SK-N-SH treated with all-trans-retinoic acid at 6 μM for 48 hours (cell line): ENCODE results near the gene COL4A2.

Experiments
- ATAC-seq: fragments of 200-7000 bp; cut with Tn5 transposase; 3 replicates; pipeline ENCODE4 v1.9.1; 2020; ENCODE audit warnings: mild to moderate bottlenecking, moderate library complexity
- ARNTL ChIP-seq: fragments of 450-650 bp; formaldehyde crosslinking; IDR thresholded peaks from 2 replicates; pipeline ENCODE4 v1.5.0; 2020; ENCODE audit warnings: low read depth, mild to moderate bottlenecking, moderate library complexity, borderline replicate concordance
- BACH2 ChIP-seq: fragments of 250-450 bp; sonication (Bioruptor Pico); IDR thresholded peaks from 2 replicates; pipeline ENCODE4 v1.9.0; 2021; ENCODE audit warnings: mild to moderate bottlenecking, borderline replicate concordance
- CSDC2 ChIP-seq: fragments of 250-450 bp; sonication (Bioruptor Pico); IDR thresholded peaks from 2 replicates; pipeline ENCODE4 v1.5.0; 2020; ENCODE audit warnings: mild to moderate bottlenecking, moderate library complexity
- GLIS3 ChIP-seq: fragments of 250-450 bp; sonication (Bioruptor Pico); IDR thresholded peaks from 2 replicates; pipeline ENCODE4 v1.5.0; 2020; ENCODE audit warnings: mild to moderate bottlenecking, moderate library complexity
- ISL1 ChIP-seq: fragments of 250-450 bp; sonication (Bioruptor Pico); IDR thresholded peaks from 2 replicates; pipeline ENCODE4 v2.1.2; 2022; ENCODE audit warnings: mild to moderate bottlenecking, moderate library complexity
- OSR1 ChIP-seq: fragments of 250-450 bp; sonication (Bioruptor Pico); IDR thresholded peaks from 2 replicates; pipeline ENCODE4 v1.8.0; 2022; ENCODE audit warnings: moderate library complexity, mild to moderate bottlenecking, inconsistent platforms
- POU6F1 ChIP-seq: fragments of 250-450 bp; sonication (Bioruptor Pico); IDR thresholded peaks from 2 replicates; pipeline ENCODE4 v1.8.0; 2021; ENCODE audit warnings: low read depth, mild to moderate bottlenecking, moderate library complexity, borderline replicate concordance
- PPARA ChIP-seq: fragments of 250-450 bp; sonication (Bioruptor Pico); IDR thresholded peaks from 2 replicates; pipeline ENCODE4 v1.5.0; 2020; ENCODE audit warnings: mild to moderate bottlenecking, borderline replicate concordance
- TOX ChIP-seq: fragments of 250-450 bp; sonication (Bioruptor Pico); IDR thresholded peaks from 2 replicates; pipeline ENCODE4 v1.8.0; 2021; ENCODE audit warnings: mild to moderate bottlenecking, moderate library complexity, borderline replicate concordance
- ZFP3 ChIP-seq: fragments of 250-450 bp; sonication (Bioruptor Pico); IDR thresholded peaks from 2 replicates; pipeline ENCODE4 v1.5.0; 2020; ENCODE audit warnings: mild to moderate bottlenecking, moderate library complexity
- ZNF565 ChIP-seq: fragments of 450-650 bp; formaldehyde crosslinking; conservative IDR thresholded peaks from 2 replicates; pipeline ENCODE4 v1.5.0; 2020; ENCODE audit warnings: low read depth, mild to moderate bottlenecking, moderate library complexity
- ZNF70 ChIP-seq: fragments of 450-650 bp; formaldehyde crosslinking; IDR thresholded peaks from 2 replicates; pipeline ENCODE4 v1.5.0; 2020; ENCODE audit warnings: mild to moderate bottlenecking, moderate library complexity
- ZNF8 ChIP-seq: fragments of 450-650 bp; formaldehyde crosslinking; IDR thresholded peaks from 2 replicates; pipeline ENCODE4 v1.5.0; 2020; ENCODE audit warnings: mild to moderate bottlenecking, moderate library complexity
- TF ChIP-seq, protein P1 (sequence below): fragments of 250-450 bp; sonication (Bioruptor Pico); IDR thresholded peaks from 2 replicates; pipeline ENCODE4 v1.5.1; 2021; ENCODE audit warnings: mild to moderate bottlenecking, moderate library complexity
- TF ChIP-seq, protein P2 (sequence below): fragments of 250-450 bp; sonication (Bioruptor Pico); IDR thresholded peaks from 2 replicates; pipeline ENCODE4 v1.5.1; 2020; ENCODE audit warnings: low read depth, mild to moderate bottlenecking, moderate library complexity
- TF ChIP-seq, protein P3 (sequence below): fragments of 250-450 bp; sonication (Bioruptor Pico); IDR thresholded peaks from 2 replicates; pipeline ENCODE4 v1.8.0; 2020; ENCODE audit warnings: mild to moderate bottlenecking, moderate library complexity, borderline replicate concordance

The COL4A2 gene

GRCh38 chr13:110347088-110347487, 40.0 kb downstream of the COL4A2 start (continued):
- TF ChIP-seq, protein P1, sequence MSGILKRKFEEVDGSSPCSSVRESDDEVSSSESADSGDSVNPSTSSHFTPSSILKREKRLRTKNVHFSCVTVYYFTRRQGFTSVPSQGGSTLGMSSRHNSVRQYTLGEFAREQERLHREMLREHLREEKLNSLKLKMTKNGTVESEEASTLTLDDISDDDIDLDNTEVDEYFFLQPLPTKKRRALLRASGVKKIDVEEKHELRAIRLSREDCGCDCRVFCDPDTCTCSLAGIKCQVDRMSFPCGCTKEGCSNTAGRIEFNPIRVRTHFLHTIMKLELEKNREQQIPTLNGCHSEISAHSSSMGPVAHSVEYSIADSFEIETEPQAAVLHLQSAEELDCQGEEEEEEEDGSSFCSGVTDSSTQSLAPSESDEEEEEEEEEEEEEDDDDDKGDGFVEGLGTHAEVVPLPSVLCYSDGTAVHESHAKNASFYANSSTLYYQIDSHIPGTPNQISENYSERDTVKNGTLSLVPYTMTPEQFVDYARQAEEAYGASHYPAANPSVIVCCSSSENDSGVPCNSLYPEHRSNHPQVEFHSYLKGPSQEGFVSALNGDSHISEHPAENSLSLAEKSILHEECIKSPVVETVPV (CRISPR knock-in tag), result no peak
- no peak for TF ChIP-seq ZNF70 (CRISPR knock-in tag)
- TF ChIP-seq, protein P2, sequence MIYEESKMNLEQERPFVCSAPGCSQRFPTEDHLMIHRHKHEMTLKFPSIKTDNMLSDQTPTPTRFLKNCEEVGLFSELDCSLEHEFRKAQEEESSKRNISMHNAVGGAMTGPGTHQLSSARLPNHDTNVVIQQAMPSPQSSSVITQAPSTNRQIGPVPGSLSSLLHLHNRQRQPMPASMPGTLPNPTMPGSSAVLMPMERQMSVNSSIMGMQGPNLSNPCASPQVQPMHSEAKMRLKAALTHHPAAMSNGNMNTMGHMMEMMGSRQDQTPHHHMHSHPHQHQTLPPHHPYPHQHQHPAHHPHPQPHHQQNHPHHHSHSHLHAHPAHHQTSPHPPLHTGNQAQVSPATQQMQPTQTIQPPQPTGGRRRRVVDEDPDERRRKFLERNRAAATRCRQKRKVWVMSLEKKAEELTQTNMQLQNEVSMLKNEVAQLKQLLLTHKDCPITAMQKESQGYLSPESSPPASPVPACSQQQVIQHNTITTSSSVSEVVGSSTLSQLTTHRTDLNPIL (CRISPR knock-in tag), result no peak
- TF ChIP-seq BACH2 (CRISPR knock-in tag), result no peak

DNA sequence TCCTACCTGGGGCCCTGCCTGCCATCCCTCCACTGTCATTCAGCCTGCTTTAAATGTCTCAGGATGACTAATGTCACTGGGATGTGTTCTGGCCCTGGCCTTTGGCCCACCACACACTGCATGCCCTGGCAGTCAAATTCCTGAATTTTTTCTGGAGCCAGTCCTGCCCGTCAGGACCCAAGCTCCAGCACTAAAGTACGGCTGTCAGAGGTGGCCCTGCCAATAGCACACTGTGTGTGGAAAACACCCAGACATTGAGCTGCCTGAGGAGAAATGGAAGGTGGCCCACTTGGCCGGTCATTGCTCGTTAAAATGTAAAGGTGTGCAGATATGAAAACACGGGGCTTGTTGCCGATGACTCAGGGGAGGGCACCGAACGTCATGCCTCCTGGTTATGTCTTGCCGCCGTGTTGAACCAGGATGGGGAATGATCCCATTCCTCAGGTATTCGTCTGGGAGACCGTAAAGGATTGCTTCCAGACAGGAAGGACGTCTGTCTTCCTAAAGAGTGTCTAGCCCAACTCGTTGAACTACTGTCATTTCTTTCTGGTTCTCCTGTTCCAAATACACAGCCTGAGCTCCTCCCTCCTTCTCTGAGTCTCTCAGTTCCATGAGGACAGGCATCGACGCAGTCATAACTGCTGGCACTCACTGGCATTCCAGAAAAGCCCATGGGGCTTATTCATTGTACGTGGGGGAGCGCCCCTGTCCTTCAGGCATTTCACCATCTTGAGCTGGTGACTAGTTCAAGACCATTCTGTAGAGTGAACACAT, 40.6 kb downstream of the COL4A2 start:
- TF ChIP-seq ZNF70 (CRISPR knock-in tag) (no peak), GLIS3 (no peak), ZNF565 (CRISPR knock-in tag) (no peak), PPARA (CRISPR knock-in tag) (no peak), CSDC2 (no peak), ARNTL (CRISPR knock-in tag) (no peak), ZFP3 (no peak), ZNF8 (CRISPR knock-in tag) (no peak)
- TF ChIP-seq, protein P2 (CRISPR knock-in tag), result no peak
- TF ChIP-seq, protein P1 (CRISPR knock-in tag), result no peak
- ATAC-seq, result peak; percentile 87

GRCh38 chr13:110348309-110349105, 41.4 kb downstream of the COL4A2 start:
- no peak for TF ChIP-seq PPARA (CRISPR knock-in tag)
- TF ChIP-seq BACH2 (CRISPR knock-in tag), result no peak
- TF ChIP-seq GLIS3, result no peak
- TF ChIP-seq ZNF70 (CRISPR knock-in tag), result no peak
- TF ChIP-seq ARNTL (CRISPR knock-in tag), result no peak
- TF ChIP-seq, protein P1 (CRISPR knock-in tag), result no peak
- no peak for TF ChIP-seq OSR1 (CRISPR knock-in tag)
- no peak for TF ChIP-seq ISL1
- TF ChIP-seq, protein P3, sequence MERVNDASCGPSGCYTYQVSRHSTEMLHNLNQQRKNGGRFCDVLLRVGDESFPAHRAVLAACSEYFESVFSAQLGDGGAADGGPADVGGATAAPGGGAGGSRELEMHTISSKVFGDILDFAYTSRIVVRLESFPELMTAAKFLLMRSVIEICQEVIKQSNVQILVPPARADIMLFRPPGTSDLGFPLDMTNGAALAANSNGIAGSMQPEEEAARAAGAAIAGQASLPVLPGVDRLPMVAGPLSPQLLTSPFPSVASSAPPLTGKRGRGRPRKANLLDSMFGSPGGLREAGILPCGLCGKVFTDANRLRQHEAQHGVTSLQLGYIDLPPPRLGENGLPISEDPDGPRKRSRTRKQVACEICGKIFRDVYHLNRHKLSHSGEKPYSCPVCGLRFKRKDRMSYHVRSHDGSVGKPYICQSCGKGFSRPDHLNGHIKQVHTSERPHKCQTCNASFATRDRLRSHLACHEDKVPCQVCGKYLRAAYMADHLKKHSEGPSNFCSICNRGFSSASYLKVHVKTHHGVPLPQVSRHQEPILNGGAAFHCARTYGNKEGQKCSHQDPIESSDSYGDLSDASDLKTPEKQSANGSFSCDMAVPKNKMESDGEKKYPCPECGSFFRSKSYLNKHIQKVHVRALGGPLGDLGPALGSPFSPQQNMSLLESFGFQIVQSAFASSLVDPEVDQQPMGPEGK (CRISPR knock-in tag), result no peak
- no peak for TF ChIP-seq POU6F1 (CRISPR knock-in tag)
- TF ChIP-seq CSDC2, result no peak
- no peak for TF ChIP-seq TOX (CRISPR knock-in tag)
- TF ChIP-seq, protein P2 (CRISPR knock-in tag), result no peak
- ATAC-seq, result no peak
